HepG2 (cell line): ENCODE measurements around the gene ATP9A. TPM values are rescaled to one million over a fixed set of nuclear protein-coding genes. Genes with fewer than 3 reads are reported as not detected.
"Not testable (repeated sequence)": the region's sequence is repeated elsewhere in the genome, so short reads cannot be mapped to it uniquely, and the experiment has no call there.

Experiments
- ATAC-seq: fragments of 200-7000 bp; cut with Tn5 transposase; 3 replicates; pipeline ENCODE4 v1.9.1; 2020; ENCODE audit warnings: mild to moderate bottlenecking, moderate library complexity
- BruUV-seq: library from RNA; stranded (reverse); fragments of 400-500 nt; replicated peaks from 2 replicates; lab custom pipeline; 2021; lab: Mats Ljungman, UMichigan
- CTCF ChIA-PET: fragments of 300-600 bp; formaldehyde crosslinking; extraction: SDS; loops from one replicate; lab custom pipeline; 2021; ENCODE audit warnings: low total read pairs, inconsistent platforms, low intra/inter-chr PET ratio; lab: Yijun Ruan, JAX
- POLR2A ChIA-PET: fragments of 350-600 bp; sonication (Branson Sonifier 250); formaldehyde crosslinking; loops from one replicate; lab custom pipeline; 2020; ENCODE audit warnings: antibody characterized with exemption, inconsistent platforms; lab: Yijun Ruan, JAX
- DNase-seq: peaks from one replicate; pipeline ENCODE4 v3.0.0-alpha.2; 2015; ENCODE audit warnings: low spot score
- FAIRE-seq: peaks from 3 replicates; lab custom pipeline; 2011; peaks lifted over from hg19 to GRCh38; lab: Jason Lieb, UNC
- H2AFZ ChIP-seq: one replicate; pipeline ENCODE4 v1.6.1; 2011; ENCODE audit warnings: low read length, inconsistent platforms
- H3K27ac ChIP-seq: fragments of 300-600 bp; 3 replicates; pipeline ENCODE4 v1.8.0; 2011; ENCODE audit warnings: mixed run types, mild to moderate bottlenecking, mixed read lengths, low read length, inconsistent platforms; ENCODE audit not compliant: insufficient read depth; ENCODE audit errors: extremely low read length
- H3K27me3 ChIP-seq, 2 experiments: fragments of 200-600 bp in 1 of 2; 2 replicates in 1 of 2; 3 replicates in 1 of 2; pipeline versions ENCODE4 v1.6.0 to v1.8.0; 2011; ENCODE audit warnings: low read length in 2 of 2, mild to moderate bottlenecking in 2 of 2, moderate library complexity in 2 of 2, inconsistent platforms in 1 of 2; ENCODE audit not compliant: insufficient read depth in 2 of 2, control insufficient read depth in 1 of 2
- H3K36me3 ChIP-seq, 2 experiments: fragments of 200-600 bp in 1 of 2; replicated peaks in 1 of 2; 2 replicates in 1 of 2; 3 replicates in 1 of 2; pipeline versions ENCODE4 v1.5.1 to v1.8.0; 2011; ENCODE audit warnings: low read length in 2 of 2, inconsistent platforms in 1 of 2; ENCODE audit not compliant: insufficient read depth in 2 of 2, control insufficient read depth in 1 of 2
- H3K4me1 ChIP-seq: 2 replicates; pipeline ENCODE4 v1.5.1; 2012; ENCODE audit warnings: low read length, inconsistent platforms; ENCODE audit not compliant: insufficient read depth
- H3K4me2 ChIP-seq: 2 replicates; pipeline ENCODE4 v1.6.0; 2011; ENCODE audit warnings: low read depth, low read length, inconsistent platforms
- H3K4me3 ChIP-seq, 3 experiments: fragments of 200-600 bp in 1 of 3; sonication (generic), shearing (Covaris generic) in 1 of 3; replicated peaks in 1 of 3; 2 replicates each; pipeline ENCODE4 v1.5.1; 2011 to 2016; ENCODE audit warnings: low read length in 3 of 3, inconsistent platforms in 2 of 3, low read depth in 2 of 3, mild to moderate bottlenecking in 2 of 3, control low read depth in 1 of 3, mixed read lengths in 1 of 3; ENCODE audit not compliant: insufficient read depth in 1 of 3
- H3K79me2 ChIP-seq: one replicate; pipeline ENCODE4 v1.6.1; 2011; ENCODE audit warnings: low read length, inconsistent platforms; ENCODE audit not compliant: insufficient read depth
- H3K9ac ChIP-seq: 2 replicates; pipeline ENCODE4 v1.6.0; 2011; ENCODE audit warnings: mild to moderate bottlenecking, low read depth, low read length, inconsistent platforms; ENCODE audit not compliant: insufficient read depth
- H3K9me3 ChIP-seq: 2 replicates; pipeline ENCODE4 v1.5.1; 2012; ENCODE audit warnings: mild to moderate bottlenecking, low read length
- H4K20me1 ChIP-seq: 2 replicates; pipeline ENCODE4 v1.6.0; 2011; ENCODE audit warnings: inconsistent platforms, mild to moderate bottlenecking, low read length, moderate library complexity; ENCODE audit not compliant: insufficient read depth
- HIVEP1 ChIP-seq: sonication (generic); formaldehyde crosslinking; IDR thresholded peaks from 2 replicates; pipeline ENCODE4 v1.4.0; 2020; ENCODE audit warnings: mild to moderate bottlenecking, missing genetic modification reagents
- NFKBIZ ChIP-seq: IDR thresholded peaks from 2 replicates; pipeline ENCODE4 v1.6.1; 2018; ENCODE audit warnings: missing genetic modification reagents, missing compliant biosample characterization
- TCF12 ChIP-seq, 2 experiments: fragments of 450-650 bp in 1 of 2; sonication (generic) in 1 of 2; formaldehyde crosslinking in 1 of 2; IDR thresholded peaks; 2 replicates each; pipeline versions ENCODE4 v1.6.1 to v1.8.0; 2017 to 2022; ENCODE audit warnings: antibody characterized with exemption in 1 of 2, mild to moderate bottlenecking in 1 of 2, missing genetic modification reagents in 1 of 2, moderate library complexity in 1 of 2
- ZNF333 ChIP-seq: sonication (generic); formaldehyde crosslinking; IDR thresholded peaks from 2 replicates; pipeline ENCODE4 v1.4.0; 2020; ENCODE audit warnings: mild to moderate bottlenecking, missing genetic modification reagents, borderline replicate concordance
- ZNF576 ChIP-seq: sonication (generic); formaldehyde crosslinking; IDR thresholded peaks from 2 replicates; pipeline ENCODE4 v1.4.0; 2020; ENCODE audit warnings: mild to moderate bottlenecking, missing genetic modification reagents
- ZNF724P ChIP-seq: sonication (generic); formaldehyde crosslinking; IDR thresholded peaks from 2 replicates; pipeline ENCODE4 v1.8.0; 2022; ENCODE audit warnings: missing genetic modification reagents, borderline replicate concordance
- ZNF816 ChIP-seq: sonication (generic); formaldehyde crosslinking; IDR thresholded peaks from 2 replicates; pipeline ENCODE4 v1.8.0; 2022; ENCODE audit warnings: missing genetic modification reagents, mild to moderate bottlenecking, borderline replicate concordance
- WGBS: methylation state at CpG from one replicate; pipeline ENCODE4 v1.1.6; 2017; ENCODE audit warnings: low lambda C conversion rate; 5-methylcytosine and 5-hydroxymethylcytosine counted together
- in situ Hi-C: cut with HindIII; loops from 2 replicates; pipeline ENCODE4 v1.10.0; 2017; ENCODE audit warnings: low pct_unique_long_range_greater_than_20kb; ENCODE audit not compliant: extremely low pct_ligation_motif_present
- intact Hi-C: fragments of 100-400 bp; cut with micrococcal nuclease; formaldehyde crosslinking; loops from one replicate; pipeline ENCODE4 v1.10.0; 2022; ENCODE audit not compliant: unreplicated experiment
- polyA plus RNA-seq, 8 experiments: library from polyadenylated mRNA; depleted of rRNA in 3 of 8; stranded (reverse) in 7 of 8; unstranded in 1 of 8; fragments of >200 nt; fragmentation: Illumina TruSeq in 4 of 8; extraction: Trizol in 4 of 8; gene quantifications; 2 replicates each; pipeline versions ENCODE4 v1.2.1 to v1.2.3, GENCODE V29; 2011 to 2016; ENCODE audit warnings: low read depth in 4 of 8, missing spikeins in 1 of 8, mixed read lengths in 1 of 8; ENCODE audit not compliant: insufficient read depth in 1 of 8
- total RNA-seq, 5 experiments: library from RNA; depleted of rRNA; stranded (reverse); fragments of >200 nt; fragmentation: Illumina TruSeq; extraction: Trizol; gene quantifications; 2 replicates each; pipeline ENCODE4 v1.2.3, GENCODE V29; 2016; ENCODE audit warnings: low read depth in 1 of 5
- TF ChIP-seq, protein P1 (sequence below): sonication (generic); formaldehyde crosslinking; IDR thresholded peaks from 2 replicates; pipeline ENCODE4 v1.5.0; 2020; ENCODE audit warnings: mild to moderate bottlenecking, missing genetic modification reagents, borderline replicate concordance
- TF ChIP-seq, protein P2 (sequence below): IDR thresholded peaks from 2 replicates; pipeline ENCODE4 v1.6.1; 2016; ENCODE audit warnings: mild to moderate bottlenecking
- TF ChIP-seq, protein P3 (sequence below): sonication (generic); formaldehyde crosslinking; IDR thresholded peaks from 2 replicates; pipeline ENCODE4 v1.5.0; 2020; ENCODE audit warnings: mild to moderate bottlenecking, missing genetic modification reagents

The ATP9A gene
- total and polyA plus RNA-seq, 2 of the 13 experiments (the other 11 are each of a cell fraction or from before 2014, with no cell fraction given), result 11.8 to 18.5 TPM

DNA sequence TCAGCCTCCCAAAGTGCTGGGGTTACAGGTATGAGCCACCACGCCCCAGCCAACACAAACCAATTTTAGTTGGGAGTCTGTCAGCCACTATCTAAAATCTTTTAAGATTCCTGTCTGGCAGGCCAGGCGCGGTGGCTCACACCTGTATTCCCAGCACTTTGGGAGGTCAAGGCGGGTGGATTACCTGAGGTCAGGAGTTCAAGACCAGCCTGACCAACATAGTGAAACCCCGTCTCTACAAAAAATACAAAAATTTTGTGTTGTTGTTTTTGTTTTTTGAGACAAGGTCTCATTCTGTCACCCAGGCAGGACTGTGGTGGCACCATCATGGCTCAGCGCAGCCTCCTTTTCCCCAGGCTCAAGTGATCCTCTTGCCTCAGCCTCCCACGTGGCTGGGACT is 27.9 kb downstream of the ATP9A start:
- DNase-seq; H4K20me1 ChIP-seq; H3K27me3 ChIP-seq; in situ Hi-C loops; H3K9me3 ChIP-seq; CTCF ChIA-PET; intact Hi-C loops; H3K36me3 ChIP-seq; H3K4me2 ChIP-seq; FAIRE-seq; H3K9ac ChIP-seq; ATAC-seq; H3K4me3 ChIP-seq; POLR2A ChIA-PET; H2AFZ ChIP-seq; BruUV-seq; TF ChIP-seq TCF12 (IDR thresholded peaks at IDR 0.05): not testable (repeated sequence)
- peak overlapping the region; percentile 44 for H3K27ac ChIP-seq
- peaks cover 83% of the 10 kb centered on the region for H3K4me1 ChIP-seq
- peaks cover 17% of the 10 kb centered on the region for H3K79me2 ChIP-seq
- TF ChIP-seq ZNF333 (CRISPR knock-in tag), result 0 out of 2 replicates have a peak, but pooled peaks have one; percentile 56
- TF ChIP-seq, protein P1, sequence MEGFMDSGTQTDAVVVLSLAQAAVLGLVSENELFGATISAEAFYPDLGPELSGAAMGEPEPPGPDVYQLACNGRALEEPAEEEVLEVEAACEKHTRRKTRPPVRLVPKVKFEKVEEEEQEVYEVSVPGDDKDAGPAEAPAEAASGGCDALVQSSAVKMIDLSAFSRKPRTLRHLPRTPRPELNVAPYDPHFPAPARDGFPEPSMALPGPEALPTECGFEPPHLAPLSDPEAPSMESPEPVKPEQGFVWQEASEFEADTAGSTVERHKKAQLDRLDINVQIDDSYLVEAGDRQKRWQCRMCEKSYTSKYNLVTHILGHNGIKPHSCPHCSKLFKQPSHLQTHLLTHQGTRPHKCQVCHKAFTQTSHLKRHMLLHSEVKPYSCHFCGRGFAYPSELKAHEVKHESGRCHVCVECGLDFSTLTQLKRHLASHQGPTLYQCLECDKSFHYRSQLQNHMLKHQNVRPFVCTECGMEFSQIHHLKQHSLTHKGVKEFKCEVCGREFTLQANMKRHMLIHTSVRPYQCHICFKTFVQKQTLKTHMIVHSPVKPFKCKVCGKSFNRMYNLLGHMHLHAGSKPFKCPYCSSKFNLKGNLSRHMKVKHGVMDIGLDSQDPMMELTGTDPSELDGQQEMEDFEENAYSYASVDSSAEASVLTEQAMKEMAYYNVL, result 0 out of 2 replicates have a peak, but pooled peaks have one; percentile 23
- TF ChIP-seq, protein P2, sequence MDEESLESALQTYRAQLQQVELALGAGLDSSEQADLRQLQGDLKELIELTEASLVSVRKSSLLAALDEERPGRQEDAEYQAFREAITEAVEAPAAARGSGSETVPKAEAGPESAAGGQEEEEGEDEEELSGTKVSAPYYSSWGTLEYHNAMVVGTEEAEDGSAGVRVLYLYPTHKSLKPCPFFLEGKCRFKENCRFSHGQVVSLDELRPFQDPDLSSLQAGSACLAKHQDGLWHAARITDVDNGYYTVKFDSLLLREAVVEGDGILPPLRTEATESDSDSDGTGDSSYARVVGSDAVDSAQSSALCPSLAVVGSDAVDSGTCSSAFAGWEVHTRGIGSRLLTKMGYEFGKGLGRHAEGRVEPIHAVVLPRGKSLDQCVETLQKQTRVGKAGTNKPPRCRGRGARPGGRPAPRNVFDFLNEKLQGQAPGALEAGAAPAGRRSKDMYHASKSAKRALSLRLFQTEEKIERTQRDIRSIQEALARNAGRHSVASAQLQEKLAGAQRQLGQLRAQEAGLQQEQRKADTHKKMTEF, result 0 out of 2 replicates have a peak, but pooled peaks have one; percentile 13
- TF ChIP-seq ZNF724P (CRISPR knock-in tag), result 0 out of 2 replicates have a peak, but pooled peaks have one; percentile 3
- TF ChIP-seq NFKBIZ (CRISPR knock-in tag), result 0 out of 2 replicates have a peak, but pooled peaks have one; percentile 0
- peak; percentile 76; the same call in 1 of the 2 replicates for TF ChIP-seq TCF12 (CRISPR knock-in tag; IDR thresholded peaks at IDR 0.05)
- TF ChIP-seq ZNF816, result 0 out of 2 replicates have a peak, but pooled peaks have one; percentile 13
- TF ChIP-seq ZNF576 (CRISPR knock-in tag), result 0 out of 2 replicates have a peak, but pooled peaks have one; percentile 48
- TF ChIP-seq HIVEP1 (CRISPR knock-in tag), result peak; percentile 52; the same call in 1 of the 2 replicates
- TF ChIP-seq, protein P3, sequence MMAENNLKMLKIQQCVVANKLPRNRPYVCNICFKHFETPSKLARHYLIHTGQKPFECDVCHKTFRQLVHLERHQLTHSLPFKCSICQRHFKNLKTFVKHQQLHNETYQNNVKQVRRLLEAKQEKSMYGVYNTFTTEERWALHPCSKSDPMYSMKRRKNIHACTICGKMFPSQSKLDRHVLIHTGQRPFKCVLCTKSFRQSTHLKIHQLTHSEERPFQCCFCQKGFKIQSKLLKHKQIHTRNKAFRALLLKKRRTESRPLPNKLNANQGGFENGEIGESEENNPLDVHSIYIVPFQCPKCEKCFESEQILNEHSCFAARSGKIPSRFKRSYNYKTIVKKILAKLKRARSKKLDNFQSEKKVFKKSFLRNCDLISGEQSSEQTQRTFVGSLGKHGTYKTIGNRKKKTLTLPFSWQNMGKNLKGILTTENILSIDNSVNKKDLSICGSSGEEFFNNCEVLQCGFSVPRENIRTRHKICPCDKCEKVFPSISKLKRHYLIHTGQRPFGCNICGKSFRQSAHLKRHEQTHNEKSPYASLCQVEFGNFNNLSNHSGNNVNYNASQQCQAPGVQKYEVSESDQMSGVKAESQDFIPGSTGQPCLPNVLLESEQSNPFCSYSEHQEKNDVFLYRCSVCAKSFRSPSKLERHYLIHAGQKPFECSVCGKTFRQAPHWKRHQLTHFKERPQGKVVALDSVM (CRISPR knock-in tag), result peak; percentile 9
- 97% methylated on average over 6 of the region's 7 CpGs for WGBS
